HCT116 (cell line): Measurements from ENCODE around the gene CCNB3. TPM values are rescaled to one million over a fixed set of nuclear protein-coding genes. Genes with fewer than 3 reads are reported as not detected.

Experiments
- ATAC-seq: fragments of 200-7000 bp; cut with Tn5 transposase; 2 replicates; pipeline ENCODE4 v1.9.1; 2020; ENCODE audit warnings: mild to moderate bottlenecking, moderate library complexity
- BruUV-seq: library from RNA; stranded (reverse); fragments of 400-500 nt; replicated peaks from 2 replicates; lab custom pipeline; 2021; lab: Mats Ljungman, UMichigan
- CTCF ChIA-PET: fragments of 300-600 bp; sonication (Branson Sonifier 250); formaldehyde crosslinking; loops from one replicate; lab custom pipeline; 2021; ENCODE audit warnings: antibody characterized with exemption; lab: Charles Lee
- POLR2A ChIA-PET: fragments of 300-600, 350-600 bp; sonication (Branson Sonifier 250); formaldehyde crosslinking; loops from one replicate; lab custom pipeline; 2021; ENCODE audit warnings: antibody characterized with exemption; lab: Charles Lee
- RAD21 ChIA-PET, 2 experiments: fragments of 300-600 bp; sonication (Branson Sonifier 250); formaldehyde crosslinking; loops; one replicate each; lab custom pipeline; 2023; ENCODE audit warnings: low total read pairs in 2 of 2; ENCODE audit not compliant: uncharacterized antibody in 2 of 2, unreplicated experiment in 2 of 2, low non-redundant PET in 1 of 2; lab: Charles Lee
- DNase-seq: peaks from one replicate; pipeline ENCODE4 v3.0.0-alpha.2; 2010; ENCODE audit warnings: low read depth, low spot score
- H2AFZ ChIP-seq: fragments of 200-600 bp; shearing (Covaris generic), sonication (generic); 2 replicates; pipeline ENCODE4 v1.6.1; 2017; ENCODE audit warnings: low read depth, mixed run types, mixed read lengths, antibody characterized with exemption, low read length; ENCODE audit not compliant: poor library complexity, severe bottlenecking
- H3K27ac ChIP-seq: 2 replicates; pipeline ENCODE4 v1.5.1; 2012; ENCODE audit warnings: low read depth, low read length
- H3K27me3 ChIP-seq: fragments of 200-600 bp; sonication (generic); 2 replicates; pipeline ENCODE4 v1.6.1; 2016; ENCODE audit warnings: mixed run types, low read length, mixed read lengths; ENCODE audit not compliant: insufficient read depth
- H3K36me3 ChIP-seq, 2 experiments: fragments of 200-500 bp in 1 of 2; fragments of 200-600 bp in 1 of 2; sonication (Bioruptor generic) in 1 of 2; sonication (generic) in 1 of 2; 2 replicates each; pipeline versions ENCODE4 v1.5.1 to v1.6.1; 2014 to 2016; ENCODE audit warnings: low read length in 2 of 2, inconsistent platforms in 1 of 2, mixed read lengths in 1 of 2, mixed run types in 1 of 2; ENCODE audit not compliant: insufficient read depth in 2 of 2, control insufficient read depth in 1 of 2
- H3K4me1 ChIP-seq, 2 experiments: fragments of 200-600 bp in 1 of 2; sonication (generic) in 1 of 2; 2 replicates each; pipeline versions ENCODE4 v1.5.1 to v1.6.1; 2012 to 2017; ENCODE audit warnings: low read length in 2 of 2, inconsistent platforms in 1 of 2, mild to moderate bottlenecking in 1 of 2, mixed read lengths in 1 of 2, mixed run types in 1 of 2, moderate library complexity in 1 of 2; ENCODE audit not compliant: insufficient read depth in 2 of 2, control insufficient read depth in 1 of 2
- H3K4me2 ChIP-seq: fragments of 200-600 bp; sonication (generic); 2 replicates; pipeline ENCODE4 v1.6.1; 2017; ENCODE audit warnings: mixed run types, low read length, mixed read lengths
- H3K4me3 ChIP-seq, 2 experiments: fragments of 200-600 bp in 1 of 2; sonication (generic) in 1 of 2; replicated peaks in 1 of 2; 2 replicates each; pipeline ENCODE4 v1.5.1; 2011 to 2016; ENCODE audit warnings: low read length in 2 of 2, control low read depth in 1 of 2, low read depth in 1 of 2, mild to moderate bottlenecking in 1 of 2, mixed read lengths in 1 of 2, mixed run types in 1 of 2
- H3K79me2 ChIP-seq: fragments of 200-600 bp; sonication (generic); 2 replicates; pipeline ENCODE4 v1.6.1; 2017; ENCODE audit warnings: mild to moderate bottlenecking, mixed run types, low read length, moderate library complexity, mixed read lengths; ENCODE audit not compliant: insufficient read depth
- H3K9ac ChIP-seq: fragments of 200-600 bp; sonication (generic); 2 replicates; pipeline ENCODE4 v1.6.1; 2016; ENCODE audit warnings: low read length, mixed read lengths
- H3K9me2 ChIP-seq: fragments of 200-600 bp; sonication (generic), shearing (Covaris generic); 2 replicates; pipeline ENCODE4 v1.6.1; 2017; ENCODE audit warnings: mixed run types, mild to moderate bottlenecking, moderate library complexity; ENCODE audit not compliant: insufficient read depth
- H3K9me3 ChIP-seq, 2 experiments: fragments of 200-500 bp in 1 of 2; fragments of 200-600 bp in 1 of 2; sonication (Bioruptor generic) in 1 of 2; sonication (generic) in 1 of 2; 2 replicates each; pipeline ENCODE4 v1.6.1; 2014 to 2017; ENCODE audit warnings: low read length in 2 of 2, mixed read lengths in 2 of 2, inconsistent platforms in 1 of 2, low read depth in 1 of 2, mild to moderate bottlenecking in 1 of 2, mixed run types in 1 of 2, moderate library complexity in 1 of 2; ENCODE audit not compliant: control insufficient read depth in 1 of 2, insufficient read depth in 1 of 2
- H4K20me1 ChIP-seq: fragments of 200-600 bp; sonication (generic), shearing (Covaris generic); 2 replicates; pipeline ENCODE4 v1.6.1; 2017; ENCODE audit warnings: mixed run types, mild to moderate bottlenecking, moderate library complexity; ENCODE audit not compliant: insufficient read depth
- ATF3 ChIP-seq: IDR thresholded peaks from 2 replicates; pipeline ENCODE4 v1.6.1; 2012
- CEBPB ChIP-seq: IDR thresholded peaks from 2 replicates; pipeline ENCODE4 v1.6.1; 2012; ENCODE audit warnings: low read depth
- CTCF ChIP-seq, 3 experiments: fragments of 200-600 bp in 1 of 3; sonication (generic) in 1 of 3; IDR thresholded peaks in 2 of 3; conservative IDR thresholded peaks in 1 of 3; 2 replicates each; pipeline ENCODE4 v1.5.1; 2012 to 2017; ENCODE audit warnings: low read depth in 2 of 3, low read length in 2 of 3, antibody characterized with exemption in 1 of 3, borderline replicate concordance in 1 of 3, control low read depth in 1 of 3, mild to moderate bottlenecking in 1 of 3, mixed read lengths in 1 of 3, mixed run types in 1 of 3, moderate library complexity in 1 of 3; ENCODE audit not compliant: insufficient read depth in 1 of 3
- EZH2phosphoT487 ChIP-seq: fragments of 200-600 bp; IDR thresholded peaks from 2 replicates; pipeline ENCODE4 v1.6.1; 2018; ENCODE audit warnings: antibody characterized with exemption, borderline replicate concordance
- FOSL1 ChIP-seq: IDR thresholded peaks from 2 replicates; pipeline ENCODE4 v1.6.1; 2012; ENCODE audit warnings: low read depth
- JUND ChIP-seq: IDR thresholded peaks from 2 replicates; pipeline ENCODE4 v1.6.1; 2012
- intact Hi-C: fragments of 100-400 bp; cut with micrococcal nuclease; formaldehyde crosslinking; loops from 2 replicates; pipeline ENCODE4 v1.10.0; 2022
- total RNA-seq: library from RNA; stranded (reverse); gene quantifications from one replicate; pipeline ENCODE4 v1.2.1, GENCODE V29; 2021; ENCODE audit not compliant: unreplicated experiment
- TF ChIP-seq, protein P1 (sequence below): IDR thresholded peaks from 2 replicates; pipeline ENCODE4 v1.6.1; 2012

The CCNB3 gene
- total RNA-seq, 1 experiment from 2014 or later = 2.9 TPM

- Histone ChIP-seq H3K9me3 (no peaks in the 10 kb centered on the region), H3K4me2 (peak overlapping the region; percentile 40), H3K27ac (no peak overlapping the region), H3K27me3 (no peaks in the 10 kb centered on the region), H3K4me1 (peaks cover 8 to 20% of the 10 kb centered on the region in 2 experiments; a peak in 3 of 4 replicates), H3K4me3 (no peak overlapping the region), H2AFZ (no peak overlapping the region), H3K9ac (no peak overlapping the region), H3K9me2 (no peaks in the 10 kb centered on the region), H3K79me2 (no peaks in the 10 kb centered on the region), H4K20me1 (no peaks in the 10 kb centered on the region), H3K36me3 (no peaks in the 10 kb centered on the region)
- intact Hi-C loops = no loop called here
- CTCF ChIA-PET = interaction anchor here (1.1 kb wide), 1 partner anchor 102 kb away, joined by 4 read pairs; no protein-coding TSS in a partner anchor
- DNase-seq = no peak
- ATAC-seq = no peak
- TF ChIP-seq JUND (peak; percentile 32; the same call in 1 of the 2 replicates), CEBPB (no peak), FOSL1 (peak; percentile 19; the same call in 1 of the 2 replicates), EZH2phosphoT487 (no peak), ATF3 (no peak)
- BruUV-seq = no TSS peak
- RAD21 ChIA-PET = no interaction called here
- POLR2A ChIA-PET = no interaction called here
Observed at GRCh38 chrX:50202539-50202938, 2.0 kb upstream of the CCNB3 start.

GRCh38 chrX:50206753-50207152 is 2.2 kb downstream of the CCNB3 start:
- H3K4me3 ChIP-seq = no peak overlapping the region
- H3K9ac ChIP-seq = no peak overlapping the region
- no peaks in the 10 kb centered on the region for H3K9me2 ChIP-seq
- no peak overlapping the region for H2AFZ ChIP-seq
- no peaks in the 10 kb centered on the region for H3K79me2 ChIP-seq
- no peaks in the 10 kb centered on the region for H3K27me3 ChIP-seq
- no TSS peak for BruUV-seq
- no peak for DNase-seq
- H4K20me1 ChIP-seq = no peaks in the 10 kb centered on the region
- RAD21 ChIA-PET = no interaction called here
- ATAC-seq = no peak
- intact Hi-C loops = no loop called here
- H3K4me2 ChIP-seq = no peak overlapping the region
- 0 out of 6 replicates have a peak, but pooled peaks of 1 of the 3 experiments have one; percentile 6 for TF ChIP-seq CTCF (IDR thresholded peaks at IDR 0.05 in 2 of 3, conservative IDR thresholded peaks at IDR 0.05 in 1 of 3; ENCODE audit: borderline replicate concordance in 1 of 3, insufficient read depth in 1 of 3, low read depth in 2 of 3, low read length in 2 of 3)
- TF ChIP-seq, protein P1, sequence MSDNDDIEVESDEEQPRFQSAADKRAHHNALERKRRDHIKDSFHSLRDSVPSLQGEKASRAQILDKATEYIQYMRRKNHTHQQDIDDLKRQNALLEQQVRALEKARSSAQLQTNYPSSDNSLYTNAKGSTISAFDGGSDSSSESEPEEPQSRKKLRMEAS = no peak
- H3K9me3 ChIP-seq = no peaks in the 10 kb centered on the region
- H3K27ac ChIP-seq = no peak overlapping the region
- H3K36me3 ChIP-seq = no peaks in the 10 kb centered on the region
- H3K4me1 ChIP-seq = peaks cover 8 to 23% of the 10 kb centered on the region in 2 experiments; a peak in 3 of 4 replicates
- POLR2A ChIA-PET = interaction anchor here (0.6 kb wide), 1 partner anchor 204 kb away, joined by 3 read pairs; no protein-coding TSS in a partner anchor
- CTCF ChIA-PET = no interaction called here
